ENCODE results near the gene KLHL10. TPM values are rescaled to one million over a fixed set of nuclear protein-coding genes. Genes with fewer than 3 reads are reported as not detected.

The KLHL10 gene
- total and polyA plus RNA-seq, 2 of the 13 experiments (the other 11 are each of a cell fraction or from before 2014, with no cell fraction given) = 0.04 to 0.08 TPM

- TF ChIP-seq ZBTB42 (CRISPR knock-in tag; IDR thresholded peaks at IDR 0.05) = no peak
- no peak for TF ChIP-seq CHD4 (IDR thresholded peaks at IDR 0.05; ENCODE audit: borderline replicate concordance, low read length)
- no peak for TF ChIP-seq XBP1 (CRISPR knock-in tag; IDR thresholded peaks at IDR 0.05)
- no peak for TF ChIP-seq ZNF460 (CRISPR knock-in tag; IDR thresholded peaks at IDR 0.05; ENCODE audit: borderline replicate concordance)
- TF ChIP-seq ZBTB38 (CRISPR knock-in tag; IDR thresholded peaks at IDR 0.05) = peak; percentile 61; the same call in 1 of the 2 replicates
These were observed 33.0 kb downstream of the KLHL10 start (continued) for GRCh38 chr17:41870627-41871026.

GRCh38 chr17:41871789-41872188 is 34.2 kb downstream of the KLHL10 start:
- ATAC-seq (no peak), FAIRE-seq (no peak), DNase-seq (ENCODE audit: low spot score) (no peak)
- H3K9ac ChIP-seq (ENCODE audit: insufficient read depth, low read depth, low read length) = no peak overlapping the region
- no peak overlapping the region for H3K4me3 ChIP-seq (replicated peaks in 1 of 3; ENCODE audit: insufficient read depth in 1 of 3, low read depth in 2 of 3, low read length in 3 of 3)
- ChIA-PET POLR2A (interaction anchor here (1.1 kb wide), 1 partner anchor 94 kb away, joined by 3 read pairs; the partner anchor contains the start of gene CNP), CTCF (ENCODE audit: low intra/inter-chr PET ratio, low total read pairs) (no interaction called here)
- 100% methylated on average over 8 of the region's 10 CpGs for WGBS (ENCODE audit: low lambda C conversion rate)
- no peaks in the 10 kb centered on the region for H3K79me2 ChIP-seq (ENCODE audit: insufficient read depth, low read length)
- H2AFZ ChIP-seq (ENCODE audit: low read length) = no peak overlapping the region
- TF ChIP-seq ERF (CRISPR knock-in tag; IDR thresholded peaks at IDR 0.05) = no peak
- no peak for TF ChIP-seq EEA1 (CRISPR knock-in tag; IDR thresholded peaks at IDR 0.05; ENCODE audit: borderline replicate concordance)
- no peak for TF ChIP-seq NKX3-1 (CRISPR knock-in tag; IDR thresholded peaks at IDR 0.05)
- no peak for TF ChIP-seq KMT2A (CRISPR knock-in tag; IDR thresholded peaks at IDR 0.05)
- TF ChIP-seq PITX1 (CRISPR knock-in tag; IDR thresholded peaks at IDR 0.05) = no peak
- no peak for TF ChIP-seq ZNF563 (CRISPR knock-in tag; IDR thresholded peaks at IDR 0.05)
- no peak for TF ChIP-seq PATZ1 (CRISPR knock-in tag; IDR thresholded peaks at IDR 0.05)
- no peak for TF ChIP-seq ZNF280B (CRISPR knock-in tag; IDR thresholded peaks at IDR 0.05; ENCODE audit: borderline replicate concordance)
- no peak for TF ChIP-seq KAT8 (CRISPR knock-in tag; IDR thresholded peaks at IDR 0.05)
- no peak for TF ChIP-seq ZNF121 (CRISPR knock-in tag; IDR thresholded peaks at IDR 0.05)
- no peak for TF ChIP-seq ZNF543 (CRISPR knock-in tag; IDR thresholded peaks at IDR 0.05)
- no peak overlapping the region for H3K4me2 ChIP-seq (ENCODE audit: low read depth, low read length)
- BruUV-seq (replicated peaks) = no TSS peak
- H3K4me1 ChIP-seq (ENCODE audit: insufficient read depth, low read length) = peaks cover 66% of the 10 kb centered on the region
- intact Hi-C loops (cut with micrococcal nuclease; ENCODE audit: unreplicated experiment) (no loop called here), in situ Hi-C loops (cut with HindIII; ENCODE audit: extremely low pct_ligation_motif_present, low pct_unique_long_range_greater_than_20kb) (no loop called here)
- no peaks in the 10 kb centered on the region for H3K27me3 ChIP-seq (ENCODE audit: control insufficient read depth in 1 of 2, insufficient read depth in 2 of 2, low read length in 2 of 2)
- H3K9me3 ChIP-seq (ENCODE audit: low read length) = no peaks in the 10 kb centered on the region
- H4K20me1 ChIP-seq (ENCODE audit: insufficient read depth, low read length) = no peaks in the 10 kb centered on the region
- no peak overlapping the region for H3K27ac ChIP-seq (ENCODE audit: extremely low read length, insufficient read depth, low read length)
- peaks cover 27 to 53% of the 10 kb centered on the region in 2 experiments for H3K36me3 ChIP-seq (replicated peaks in 1 of 2; ENCODE audit: control insufficient read depth in 1 of 2, insufficient read depth in 2 of 2, low read length in 2 of 2)
